Uterus (tissue), 2 donors: ENCODE data around the gene RTL1.

ENCODE experiments used
- POLR2A ChIP-seq, 2 donors: fragments of 450-650 bp; IDR thresholded peaks; one replicate each; pipeline ENCODE4 v1.6.1; 2016; ENCODE audit warnings: antibody characterized with exemption in 2 of 2, mild to moderate bottlenecking in 1 of 2, moderate library complexity in 1 of 2
- TF ChIP-seq, protein P1 (sequence below), 4 experiments: fragments of 200-600 bp in 2 of 4; fragments of 450-650 bp in 2 of 4; sonication (generic) in 2 of 4; IDR thresholded peaks; one replicate each; pipeline ENCODE4 v1.5.1; 2016 to 2019; ENCODE audit warnings: antibody characterized with exemption in 4 of 4, mild to moderate bottlenecking in 2 of 4, moderate library complexity in 1 of 4

DNA sequence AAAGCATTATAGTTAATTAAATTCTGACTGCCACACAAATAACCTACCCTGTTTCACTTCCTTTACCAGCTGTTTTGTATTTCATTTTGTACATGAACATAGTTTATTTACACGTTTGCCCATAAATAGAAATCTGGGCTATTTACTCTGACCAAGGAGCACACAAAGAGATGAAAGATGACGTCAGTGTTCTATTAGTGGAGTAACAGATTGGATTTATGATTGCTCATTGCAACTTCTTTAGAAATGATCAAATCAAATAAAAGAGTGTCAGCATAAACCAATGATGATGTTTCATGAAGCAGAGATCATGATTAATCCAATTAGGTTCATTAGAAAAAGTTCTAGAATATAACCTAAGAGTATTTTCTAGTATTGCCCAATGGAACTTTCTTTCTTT lies 12.0 kb upstream of the RTL1 start:
- TF ChIP-seq, protein P1, sequence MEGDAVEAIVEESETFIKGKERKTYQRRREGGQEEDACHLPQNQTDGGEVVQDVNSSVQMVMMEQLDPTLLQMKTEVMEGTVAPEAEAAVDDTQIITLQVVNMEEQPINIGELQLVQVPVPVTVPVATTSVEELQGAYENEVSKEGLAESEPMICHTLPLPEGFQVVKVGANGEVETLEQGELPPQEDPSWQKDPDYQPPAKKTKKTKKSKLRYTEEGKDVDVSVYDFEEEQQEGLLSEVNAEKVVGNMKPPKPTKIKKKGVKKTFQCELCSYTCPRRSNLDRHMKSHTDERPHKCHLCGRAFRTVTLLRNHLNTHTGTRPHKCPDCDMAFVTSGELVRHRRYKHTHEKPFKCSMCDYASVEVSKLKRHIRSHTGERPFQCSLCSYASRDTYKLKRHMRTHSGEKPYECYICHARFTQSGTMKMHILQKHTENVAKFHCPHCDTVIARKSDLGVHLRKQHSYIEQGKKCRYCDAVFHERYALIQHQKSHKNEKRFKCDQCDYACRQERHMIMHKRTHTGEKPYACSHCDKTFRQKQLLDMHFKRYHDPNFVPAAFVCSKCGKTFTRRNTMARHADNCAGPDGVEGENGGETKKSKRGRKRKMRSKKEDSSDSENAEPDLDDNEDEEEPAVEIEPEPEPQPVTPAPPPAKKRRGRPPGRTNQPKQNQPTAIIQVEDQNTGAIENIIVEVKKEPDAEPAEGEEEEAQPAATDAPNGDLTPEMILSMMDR (IDR thresholded peaks at IDR 0.05): no peak
- no peak for TF ChIP-seq POLR2A (IDR thresholded peaks at IDR 0.05)
